ENCODE data around the gene RNF114.
"Not testable (repeated sequence)": the region's sequence is repeated elsewhere in the genome, so short reads cannot be mapped to it uniquely, and the experiment has no call there.

Gene RNF114

GRCh38 chr20:49948178-49948577 is 12.0 kb downstream of the RNF114 start:
- no peak overlapping the region for H3K4me2 ChIP-seq

GRCh38 chr20:49948809-49949507 is 12.8 kb downstream of the RNF114 start:
- Histone ChIP-seq H4K20me1 (ENCODE audit: insufficient read depth) (peaks cover 4% of the 10 kb centered on the region; the same call in 1 of the 2 replicates), H3K4me3 (IDR thresholded peaks at IDR 0.05; ENCODE audit: insufficient read depth, low read depth, low read length) (no peak overlapping the region), H3K27me3 (ENCODE audit: insufficient read depth, low read depth) (no peaks in the 10 kb centered on the region), H3K27ac (no peak overlapping the region), H3K4me1 (ENCODE audit: low read depth, poor library complexity, severe bottlenecking) (no peaks in the 10 kb centered on the region), H3K9ac (no peak overlapping the region), H3K4me2 (no peak overlapping the region), H3K79me2 (ENCODE audit: insufficient read depth, low read depth) (peaks cover 12% of the 10 kb centered on the region; the same call in 1 of the 2 replicates), H2AFZ (ENCODE audit: low read depth) (no peak overlapping the region), H3K36me3 (ENCODE audit: insufficient read depth) (peaks cover 25% of the 10 kb centered on the region; the same call in 1 of the 2 replicates)
- TF ChIP-seq CTCF (conservative IDR thresholded peaks at IDR 0.05; ENCODE audit: low read depth, low read length), result no peak

More at GRCh38 chr20:49948178-49948577, 12.0 kb downstream of the RNF114 start:
- Histone ChIP-seq H3K27ac (no peak overlapping the region), H3K4me3 (IDR thresholded peaks at IDR 0.05; ENCODE audit: insufficient read depth, low read depth, low read length) (no peak overlapping the region), H3K9ac (no peak overlapping the region), H3K27me3 (ENCODE audit: insufficient read depth, low read depth) (no peaks in the 10 kb centered on the region), H3K79me2 (ENCODE audit: insufficient read depth, low read depth) (peaks cover 14% of the 10 kb centered on the region; the same call in 1 of the 2 replicates), H3K36me3 (ENCODE audit: insufficient read depth) (peaks cover 21% of the 10 kb centered on the region; the same call in 1 of the 2 replicates), H2AFZ (ENCODE audit: low read depth) (no peak overlapping the region), H3K4me1 (ENCODE audit: low read depth, poor library complexity, severe bottlenecking) (peaks cover 2% of the 10 kb centered on the region), H4K20me1 (ENCODE audit: insufficient read depth) (peaks cover 4% of the 10 kb centered on the region; the same call in 1 of the 2 replicates)
- TF ChIP-seq CTCF (conservative IDR thresholded peaks at IDR 0.05; ENCODE audit: low read depth, low read length), result no peak

DNA sequence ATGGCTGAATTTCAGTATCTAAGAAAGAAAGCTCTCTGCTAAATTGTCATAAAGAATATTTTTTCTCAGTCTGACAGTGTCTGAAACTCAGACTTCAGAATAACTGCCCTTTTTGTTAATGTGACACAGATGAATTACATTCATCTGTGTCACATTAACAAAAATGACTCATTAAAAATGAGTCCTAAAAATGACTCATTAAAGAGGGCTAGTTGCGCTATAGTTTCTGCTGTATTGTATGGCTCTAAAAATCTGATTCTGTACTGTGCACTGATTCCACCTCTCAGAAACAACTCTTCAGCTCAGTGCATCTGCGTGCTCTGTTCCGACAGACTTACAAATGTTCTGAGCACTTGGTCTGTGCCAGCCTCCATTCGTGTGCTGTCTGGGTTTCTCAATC is 15.0 kb downstream of the RNF114 start:
- peaks cover 22% of the 10 kb centered on the region; the same call in 1 of the 2 replicates for H3K36me3 ChIP-seq (ENCODE audit: insufficient read depth)

DNA sequence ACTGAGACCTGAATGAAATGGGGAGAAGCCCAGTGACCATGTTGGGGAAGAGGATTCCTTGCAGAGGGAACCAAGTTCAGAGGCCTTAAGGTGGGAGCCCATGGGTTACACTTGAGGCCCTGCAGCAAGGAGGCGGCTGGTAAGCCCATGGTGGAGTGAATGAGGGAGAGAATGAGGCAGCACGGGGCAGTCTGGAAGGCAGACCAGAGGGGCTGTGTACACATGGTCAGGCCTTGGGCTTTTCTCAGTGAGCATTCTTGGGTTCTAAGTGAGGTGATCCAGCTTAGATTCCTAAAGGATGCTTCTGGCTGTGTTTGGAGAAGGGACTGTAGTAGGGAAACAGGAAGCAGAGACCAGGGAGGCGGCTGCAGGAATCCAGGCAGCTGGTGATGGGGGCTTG is 19.0 kb downstream of the RNF114 start:
- no peak for TF ChIP-seq CTCF (conservative IDR thresholded peaks at IDR 0.05; ENCODE audit: low read depth, low read length)
- Histone ChIP-seq H3K4me2 (no peak overlapping the region), H3K9ac (no peak overlapping the region), H3K36me3 (ENCODE audit: insufficient read depth) (peaks cover 7% of the 10 kb centered on the region; the same call in 1 of the 2 replicates), H3K27me3 (ENCODE audit: insufficient read depth, low read depth) (no peaks in the 10 kb centered on the region), H3K4me1 (ENCODE audit: low read depth, poor library complexity, severe bottlenecking) (no peaks in the 10 kb centered on the region), H4K20me1 (ENCODE audit: insufficient read depth) (no peaks in the 10 kb centered on the region), H2AFZ (ENCODE audit: low read depth) (no peak overlapping the region), H3K27ac (no peak overlapping the region), H3K79me2 (ENCODE audit: insufficient read depth, low read depth) (no peaks in the 10 kb centered on the region), H3K4me3 (IDR thresholded peaks at IDR 0.05; ENCODE audit: insufficient read depth, low read depth, low read length) (no peak overlapping the region)

More for the DNA sequence above, 15.0 kb downstream of the RNF114 start:
- H4K20me1 ChIP-seq (ENCODE audit: insufficient read depth), result peaks cover 4% of the 10 kb centered on the region; the same call in 1 of the 2 replicates
- H3K79me2 ChIP-seq (ENCODE audit: insufficient read depth, low read depth), result no peaks in the 10 kb centered on the region; the same call in 1 of the 2 replicates
- H3K4me1 ChIP-seq (ENCODE audit: low read depth, poor library complexity, severe bottlenecking), result no peaks in the 10 kb centered on the region
- H3K27me3 ChIP-seq (ENCODE audit: insufficient read depth, low read depth), result no peaks in the 10 kb centered on the region
- H3K27ac ChIP-seq, result no peak overlapping the region
- H2AFZ ChIP-seq (ENCODE audit: low read depth), result no peak overlapping the region
- no peak for TF ChIP-seq CTCF (conservative IDR thresholded peaks at IDR 0.05; ENCODE audit: low read depth, low read length)
- no peak overlapping the region for H3K4me3 ChIP-seq (IDR thresholded peaks at IDR 0.05; ENCODE audit: insufficient read depth, low read depth, low read length)
- no peak overlapping the region for H3K9ac ChIP-seq
- H3K4me2 ChIP-seq, result no peak overlapping the region

GRCh38 chr20:49955830-49956396 is 19.7 kb downstream of the RNF114 start:
- H3K9ac ChIP-seq; H2AFZ ChIP-seq (ENCODE audit: low read depth); H3K4me3 ChIP-seq (IDR thresholded peaks at IDR 0.05; ENCODE audit: insufficient read depth, low read depth, low read length); H3K4me1 ChIP-seq (ENCODE audit: low read depth, poor library complexity, severe bottlenecking); H3K27ac ChIP-seq; H4K20me1 ChIP-seq (ENCODE audit: insufficient read depth); H3K36me3 ChIP-seq (ENCODE audit: insufficient read depth); H3K27me3 ChIP-seq (ENCODE audit: insufficient read depth, low read depth); H3K79me2 ChIP-seq (ENCODE audit: insufficient read depth, low read depth); H3K4me2 ChIP-seq: not testable (repeated sequence)

Data from KMS-11 (cell line).